Ureter (tissue), 1 donor: Measurements from ENCODE around the gene TRIM10. TPM values are rescaled to one million over a fixed set of nuclear protein-coding genes. Genes with fewer than 3 reads are reported as not detected.

ENCODE experiments used
- DNase-seq: peaks from one replicate; pipeline ENCODE4 v3.0.0-alpha.2; 2020; ENCODE audit warnings: low spot score
- total RNA-seq: library from RNA; stranded (reverse); gene quantifications from one replicate; pipeline ENCODE4 v1.2.4, GENCODE V29; 2023
- donor health status: DM: yes; HTN: yes; CAD: no.

TRIM10 gene, protein sequence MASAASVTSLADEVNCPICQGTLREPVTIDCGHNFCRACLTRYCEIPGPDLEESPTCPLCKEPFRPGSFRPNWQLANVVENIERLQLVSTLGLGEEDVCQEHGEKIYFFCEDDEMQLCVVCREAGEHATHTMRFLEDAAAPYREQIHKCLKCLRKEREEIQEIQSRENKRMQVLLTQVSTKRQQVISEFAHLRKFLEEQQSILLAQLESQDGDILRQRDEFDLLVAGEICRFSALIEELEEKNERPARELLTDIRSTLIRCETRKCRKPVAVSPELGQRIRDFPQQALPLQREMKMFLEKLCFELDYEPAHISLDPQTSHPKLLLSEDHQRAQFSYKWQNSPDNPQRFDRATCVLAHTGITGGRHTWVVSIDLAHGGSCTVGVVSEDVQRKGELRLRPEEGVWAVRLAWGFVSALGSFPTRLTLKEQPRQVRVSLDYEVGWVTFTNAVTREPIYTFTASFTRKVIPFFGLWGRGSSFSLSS
- total RNA-seq = not detected

- no peak for DNase-seq
Measured at GRCh38 chr6:30160785-30161531, at the start of gene TRIM10. TSS of gene TRIM10 (minus strand) at chr6:30161211. CDS start at chr6:30160858, 353 bp downstream.

- DNase-seq = no peak
Measured at GRCh38 chr6:30207619-30208295, 46.7 kb upstream of the TRIM10 start.

- DNase-seq = no peak
Measured at GRCh38 chr6:30206799-30207618, 46.0 kb upstream of the TRIM10 start.

DNA sequence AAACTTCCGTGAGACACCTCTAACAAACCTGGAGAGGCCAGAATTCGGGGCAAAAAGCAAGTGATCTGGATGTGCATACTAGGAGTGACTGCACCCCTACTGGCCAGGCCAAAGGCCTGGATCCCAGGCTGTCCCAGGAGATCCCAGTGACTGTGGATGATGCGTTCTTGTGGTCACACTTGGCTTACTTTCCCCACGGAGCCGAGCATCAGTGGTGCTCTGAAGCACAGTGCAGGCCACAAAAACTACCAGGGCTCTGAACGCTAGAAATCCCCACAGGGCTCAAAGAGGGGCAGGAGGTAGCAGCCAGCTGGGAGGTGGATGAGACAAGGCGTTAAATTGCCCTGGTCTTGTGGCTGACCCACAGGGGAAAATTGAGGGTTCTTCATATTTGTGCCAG, 45.1 kb upstream of the TRIM10 start:
- DNase-seq = no peak

DNA sequence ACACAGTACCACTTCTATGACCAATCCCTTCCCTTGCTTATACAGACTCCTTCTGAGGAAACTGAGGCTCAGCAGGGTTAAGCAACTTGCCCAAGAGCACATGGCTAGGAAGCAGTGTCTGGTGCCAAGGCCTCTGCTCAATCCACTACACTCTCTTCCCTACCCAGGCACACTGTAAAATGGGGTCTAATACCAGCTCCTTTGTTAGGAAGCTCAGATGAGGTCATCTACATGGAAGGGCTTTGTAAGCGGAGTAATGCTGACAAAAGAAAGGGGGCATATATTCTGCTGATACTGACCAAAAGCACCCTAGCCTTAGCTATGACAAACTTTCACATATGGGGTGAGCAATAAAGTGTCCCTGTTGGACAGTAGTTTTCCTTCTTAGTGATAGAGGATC, 43.1 kb upstream of the TRIM10 start:
- DNase-seq = no peak

- DNase-seq = no peak
Measured at GRCh38 chr6:30202366-30202765, 41.4 kb upstream of the TRIM10 start.

GRCh38 chr6:30200551-30201281, 39.7 kb upstream of the TRIM10 start:
- no peak for DNase-seq

GRCh38 chr6:30198166-30199084, 37.4 kb upstream of the TRIM10 start:
- no peak for DNase-seq

- no peak for DNase-seq
Measured at GRCh38 chr6:30196376-30196775, 35.4 kb upstream of the TRIM10 start.

DNA sequence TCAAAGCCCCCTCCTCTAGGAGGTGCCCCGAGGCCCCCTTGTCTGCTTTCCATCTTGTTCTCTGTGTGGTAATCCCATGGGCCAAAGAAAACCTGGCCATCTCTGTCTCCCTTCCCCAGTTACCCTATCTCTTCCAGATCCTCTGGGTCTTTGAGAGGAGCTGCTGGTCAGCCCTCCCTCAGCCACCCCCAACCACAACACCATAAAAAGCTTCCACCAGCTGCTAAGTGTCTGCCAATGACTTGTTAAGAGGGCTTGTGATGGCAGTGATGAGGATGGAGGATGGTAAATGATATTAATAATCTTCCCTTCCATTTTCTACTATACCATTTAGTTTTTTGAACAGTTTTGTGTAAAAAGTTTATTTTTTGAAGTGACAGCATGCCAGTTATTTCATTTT, 34.9 kb upstream of the TRIM10 start:
- no peak for DNase-seq

DNA sequence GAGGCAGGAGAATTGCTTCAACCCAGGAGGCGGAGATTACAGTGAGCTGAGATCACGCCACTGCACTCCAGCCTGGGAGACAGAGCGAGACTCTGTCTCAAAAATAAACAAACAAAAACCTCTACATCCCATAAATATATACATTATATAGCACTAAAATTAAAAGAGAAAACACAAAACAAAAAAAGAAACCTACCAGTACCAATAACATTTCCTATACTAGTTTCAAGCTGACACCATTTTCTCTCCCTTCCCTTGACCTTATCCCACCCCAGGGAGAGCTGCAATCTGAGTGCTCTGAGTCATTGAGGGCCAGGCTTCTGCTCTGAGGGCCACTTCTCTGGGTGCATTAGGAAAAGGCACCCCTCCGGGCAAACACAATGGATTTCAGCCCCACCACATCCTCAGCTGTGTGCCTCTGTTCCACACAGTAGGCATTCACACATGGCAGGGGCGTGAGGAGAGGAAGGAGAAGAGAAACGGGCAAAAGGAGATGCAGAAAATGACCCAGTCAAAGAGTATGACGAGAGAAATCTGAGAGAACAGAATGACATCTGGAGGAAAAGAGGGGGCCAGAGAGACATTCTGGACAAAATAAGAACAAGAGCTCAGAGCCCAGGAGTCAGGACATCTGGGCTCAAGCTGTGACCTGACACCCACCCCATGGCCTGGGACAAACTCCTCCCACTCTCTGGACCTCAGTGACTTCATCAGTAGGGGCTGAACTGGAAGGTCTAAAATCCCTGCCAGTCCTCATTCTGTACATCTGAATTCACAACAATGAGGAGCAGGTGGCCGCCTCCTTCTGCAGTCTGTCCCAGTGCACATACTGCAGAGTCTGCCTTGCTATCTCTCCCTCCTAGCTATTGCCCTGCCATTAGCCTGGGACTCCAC, 34.0 kb upstream of the TRIM10 start:
- DNase-seq = no peak

DNA sequence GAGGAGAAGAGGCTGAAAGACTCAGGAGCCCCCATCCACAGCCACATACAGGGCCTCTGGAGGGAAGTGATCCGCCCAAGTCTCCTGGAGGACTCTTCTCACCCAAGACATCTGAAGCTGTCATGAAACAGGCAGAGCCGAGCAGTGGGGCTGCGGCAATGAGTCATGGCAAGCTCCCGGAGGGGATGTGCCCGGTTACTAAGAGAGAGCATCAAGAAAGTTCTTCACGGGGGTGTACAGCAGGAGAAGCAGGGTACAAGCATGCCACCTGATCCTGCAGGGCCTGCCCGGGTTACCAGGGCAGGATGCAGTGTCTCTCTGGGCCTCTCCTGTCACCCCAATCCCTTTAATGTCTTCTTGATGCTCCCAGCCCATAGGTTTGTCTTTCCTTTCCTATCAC, 31.1 kb upstream of the TRIM10 start:
- no peak for DNase-seq

- no peak for DNase-seq
Measured at GRCh38 chr6:30188541-30188940, 27.5 kb upstream of the TRIM10 start.

- DNase-seq = no peak
Measured at GRCh38 chr6:30185846-30186484, 25.0 kb upstream of the TRIM10 start.

DNA sequence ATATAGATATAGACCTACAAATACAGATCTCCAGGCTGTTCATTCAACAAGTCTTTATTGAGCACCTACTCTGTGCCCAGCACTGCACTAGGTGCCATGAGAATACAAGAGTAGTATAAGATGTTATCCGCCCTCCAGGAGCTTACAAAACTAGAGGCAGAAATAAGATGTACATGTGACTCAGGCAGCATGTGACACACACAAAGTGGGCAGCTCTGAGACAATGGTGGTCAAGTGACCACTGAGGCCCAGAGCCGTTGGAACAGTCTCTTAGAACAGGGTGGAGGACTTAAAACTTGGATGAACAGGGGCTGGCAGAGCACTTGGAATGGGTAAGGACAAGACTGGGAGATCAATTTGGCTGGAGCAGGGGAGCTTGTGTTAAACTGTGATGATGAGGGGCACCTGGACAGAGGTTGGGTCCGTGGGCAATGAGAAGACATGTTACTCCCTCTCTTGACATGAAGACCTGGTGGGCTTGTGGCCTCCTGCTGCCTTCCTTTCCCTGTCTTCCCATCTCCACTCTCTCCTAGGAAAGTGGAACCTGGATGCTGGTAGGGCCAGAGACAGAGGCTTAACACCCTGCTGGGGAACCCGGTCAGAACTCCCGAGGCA, 23.5 kb upstream of the TRIM10 start:
- DNase-seq = no peak

DNA sequence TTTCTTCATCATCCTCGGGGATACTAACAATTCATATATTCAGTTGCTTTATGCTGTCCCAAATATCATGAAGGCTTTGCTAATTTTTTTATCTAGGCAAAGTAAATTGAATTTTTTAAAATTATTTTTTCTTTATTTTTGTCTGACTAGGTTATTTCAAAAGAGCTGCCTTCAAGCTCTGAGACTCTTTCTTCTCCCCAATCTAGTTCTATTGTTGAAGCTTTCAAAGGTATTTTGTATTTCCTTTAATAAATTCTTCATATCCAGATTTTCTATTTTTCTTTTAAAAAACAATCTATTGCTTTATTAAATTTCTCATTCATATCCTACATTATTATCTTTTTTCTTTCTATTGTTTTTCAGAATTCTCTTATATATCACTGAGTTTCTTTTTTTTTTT, 19.1 kb upstream of the TRIM10 start:
- DNase-seq = no peak

- no peak for DNase-seq
Measured at GRCh38 chr6:30178837-30179236, 17.8 kb upstream of the TRIM10 start.

GRCh38 chr6:30175765-30176164, 14.8 kb upstream of the TRIM10 start:
- DNase-seq = no peak
